OCI-LY1 (cell line): ENCODE results near the gene OGFOD3.

Source experiments
- EZH2 ChIP-seq: fragments of 200-600 bp; sonication (generic), shearing (Covaris generic); IDR thresholded peaks from 2 replicates; pipeline ENCODE4 v1.8.0; 2017; ENCODE audit warnings: borderline replicate concordance, mixed run types, mild to moderate bottlenecking, antibody characterized with exemption, low read length, moderate library complexity, mixed read lengths
- TF ChIP-seq, protein P1 (sequence below): fragments of 200-600 bp; sonication (generic), shearing (Covaris generic); IDR thresholded peaks from 2 replicates; pipeline ENCODE4 v1.5.1; 2017; ENCODE audit warnings: mild to moderate bottlenecking, antibody characterized with exemption, low read length, moderate library complexity, mixed read lengths

- TF ChIP-seq, protein P1, sequence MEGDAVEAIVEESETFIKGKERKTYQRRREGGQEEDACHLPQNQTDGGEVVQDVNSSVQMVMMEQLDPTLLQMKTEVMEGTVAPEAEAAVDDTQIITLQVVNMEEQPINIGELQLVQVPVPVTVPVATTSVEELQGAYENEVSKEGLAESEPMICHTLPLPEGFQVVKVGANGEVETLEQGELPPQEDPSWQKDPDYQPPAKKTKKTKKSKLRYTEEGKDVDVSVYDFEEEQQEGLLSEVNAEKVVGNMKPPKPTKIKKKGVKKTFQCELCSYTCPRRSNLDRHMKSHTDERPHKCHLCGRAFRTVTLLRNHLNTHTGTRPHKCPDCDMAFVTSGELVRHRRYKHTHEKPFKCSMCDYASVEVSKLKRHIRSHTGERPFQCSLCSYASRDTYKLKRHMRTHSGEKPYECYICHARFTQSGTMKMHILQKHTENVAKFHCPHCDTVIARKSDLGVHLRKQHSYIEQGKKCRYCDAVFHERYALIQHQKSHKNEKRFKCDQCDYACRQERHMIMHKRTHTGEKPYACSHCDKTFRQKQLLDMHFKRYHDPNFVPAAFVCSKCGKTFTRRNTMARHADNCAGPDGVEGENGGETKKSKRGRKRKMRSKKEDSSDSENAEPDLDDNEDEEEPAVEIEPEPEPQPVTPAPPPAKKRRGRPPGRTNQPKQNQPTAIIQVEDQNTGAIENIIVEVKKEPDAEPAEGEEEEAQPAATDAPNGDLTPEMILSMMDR, result no peak
- TF ChIP-seq EZH2, result no peak
Measured at GRCh38 chr17:82374626-82375331, 43.6 kb downstream of the OGFOD3 start.
